GM23338 (cell line): ENCODE measurements around the gene CARD10. TPM values are rescaled to one million over a fixed set of nuclear protein-coding genes. Genes with fewer than 3 reads are reported as not detected.

ENCODE experiments used
- ATAC-seq: fragments of 200-7000 bp; cut with Tn5 transposase; 3 replicates; pipeline ENCODE4 v1.9.1; 2020
- DNase-seq: peaks from one replicate; pipeline ENCODE4 v3.0.0-alpha.2; 2015; ENCODE audit warnings: low spot score
- H2AFZ ChIP-seq: fragments of 200-600 bp; sonication (generic); 2 replicates; pipeline ENCODE4 v1.8.0; 2016; ENCODE audit warnings: antibody characterized with exemption, mild to moderate bottlenecking, moderate library complexity
- H3F3A ChIP-seq: fragments of 200-600 bp; sonication (generic); replicated peaks from 2 replicates; pipeline ENCODE4 v1.8.0; 2017; ENCODE audit warnings: antibody characterized with exemption, mixed run types, low read depth
- H3K27ac ChIP-seq: fragments of 200-600 bp; sonication (generic); 2 replicates; pipeline ENCODE4 v1.6.1; 2016; ENCODE audit warnings: low read depth
- H3K27me3 ChIP-seq: fragments of 200-600 bp; sonication (generic); 2 replicates; pipeline ENCODE4 v1.8.0; 2016; ENCODE audit warnings: mild to moderate bottlenecking, mixed run types, moderate library complexity; ENCODE audit not compliant: insufficient read depth
- H3K36me3 ChIP-seq: fragments of 200-600 bp; sonication (generic); 2 replicates; pipeline ENCODE4 v1.8.0; 2016; ENCODE audit warnings: mild to moderate bottlenecking; ENCODE audit not compliant: insufficient read depth
- H3K4me1 ChIP-seq: fragments of 200-600 bp; sonication (generic); 2 replicates; pipeline ENCODE4 v1.8.0; 2016; ENCODE audit warnings: mild to moderate bottlenecking, moderate library complexity; ENCODE audit not compliant: insufficient read depth
- H3K4me2 ChIP-seq: fragments of 200-600 bp; sonication (generic); 2 replicates; pipeline ENCODE4 v1.7.1; 2017; ENCODE audit warnings: mixed run types
- H3K4me3 ChIP-seq: fragments of 200-600 bp; sonication (generic); 2 replicates; pipeline ENCODE4 v1.6.1; 2016; ENCODE audit warnings: mixed run types
- H3K79me2 ChIP-seq: fragments of 200-600 bp; sonication (generic); replicated peaks from 2 replicates; pipeline ENCODE4 v1.8.0; 2017; ENCODE audit warnings: mild to moderate bottlenecking; ENCODE audit not compliant: insufficient read depth
- H3K9me2 ChIP-seq: fragments of 200-600 bp; sonication (generic); 2 replicates; pipeline ENCODE4 v1.8.0; 2017; ENCODE audit not compliant: insufficient read depth
- H4K20me1 ChIP-seq: fragments of 200-600 bp; sonication (generic); replicated peaks from 2 replicates; pipeline ENCODE4 v1.8.0; 2017; ENCODE audit warnings: mild to moderate bottlenecking; ENCODE audit not compliant: insufficient read depth
- H3K27ac Mint-ChIP-seq: 2 replicates; pipeline ENCODE4 v1.8.0; 2020; ENCODE audit warnings: inconsistent platforms, mild to moderate bottlenecking, moderate library complexity, mixed read lengths
- H3K27me3 Mint-ChIP-seq: 3 replicates; pipeline ENCODE4 v1.8.0; 2022; ENCODE audit warnings: low read depth, mild to moderate bottlenecking, moderate library complexity, mixed read lengths, inconsistent platforms; ENCODE audit not compliant: insufficient read depth, poor library complexity
- H3K36me3 Mint-ChIP-seq: 3 replicates; pipeline ENCODE4 v1.8.0; 2021; ENCODE audit warnings: low read depth, mild to moderate bottlenecking, inconsistent platforms, moderate library complexity, mixed read lengths
- H3K4me1 Mint-ChIP-seq: 3 replicates; pipeline ENCODE4 v1.8.0; 2020; ENCODE audit warnings: mild to moderate bottlenecking, inconsistent platforms, mixed read lengths
- H3K4me3 Mint-ChIP-seq: 3 replicates; pipeline ENCODE4 v1.8.0; 2021; ENCODE audit warnings: moderate library complexity, mild to moderate bottlenecking, inconsistent platforms, mixed read lengths
- H3K9me3 Mint-ChIP-seq: 3 replicates; pipeline ENCODE4 v1.8.0; 2020; ENCODE audit warnings: moderate library complexity, mild to moderate bottlenecking, inconsistent platforms, mixed read lengths
- CREB1 ChIP-seq: fragments of 250-450 bp; sonication (Bioruptor Pico); IDR thresholded peaks from 2 replicates; pipeline ENCODE4 v1.5.0; 2020; ENCODE audit warnings: low read depth, mild to moderate bottlenecking, moderate library complexity
- ETS1 ChIP-seq: IDR thresholded peaks from 2 replicates; pipeline ENCODE4 v1.6.1; 2016; ENCODE audit warnings: antibody characterized with exemption
- EZH2 ChIP-seq: fragments of 200-600 bp; sonication (generic); IDR thresholded peaks from one replicate; pipeline ENCODE4 v1.8.0; 2017; ENCODE audit warnings: antibody characterized with exemption, mild to moderate bottlenecking, low read depth; ENCODE audit not compliant: unreplicated experiment
- EZH2phosphoT487 ChIP-seq: fragments of 200-600 bp; sonication (generic); IDR thresholded peaks from one replicate; pipeline ENCODE4 v1.8.1; 2018; ENCODE audit warnings: antibody characterized with exemption; ENCODE audit not compliant: unreplicated experiment
- JUNB ChIP-seq: IDR thresholded peaks from one replicate; pipeline ENCODE4 v1.6.1; 2016; ENCODE audit warnings: antibody characterized with exemption; ENCODE audit not compliant: unreplicated experiment
- NANOG ChIP-seq: IDR thresholded peaks from 2 replicates; pipeline ENCODE4 v1.6.1; 2016; ENCODE audit warnings: antibody characterized with exemption, borderline replicate concordance
- POLR2AphosphoS5 ChIP-seq: IDR thresholded peaks from 2 replicates; pipeline ENCODE4 v1.6.1; 2016; ENCODE audit warnings: antibody characterized with exemption, low read depth
- STAT1 ChIP-seq: IDR thresholded peaks from one replicate; pipeline ENCODE4 v1.6.1; 2016; ENCODE audit warnings: antibody characterized with exemption; ENCODE audit not compliant: unreplicated experiment
- ZNF114 ChIP-seq: fragments of 250-450 bp; sonication (Bioruptor Pico); IDR thresholded peaks from 2 replicates; pipeline ENCODE4 v1.5.0; 2020; ENCODE audit warnings: mild to moderate bottlenecking, moderate library complexity
- ZNF331 ChIP-seq: fragments of 250-450 bp; sonication (Bioruptor Pico); IDR thresholded peaks from 2 replicates; pipeline ENCODE4 v1.5.0; 2020; ENCODE audit warnings: low read depth, mild to moderate bottlenecking, moderate library complexity
- polyA plus RNA-seq: library from polyadenylated mRNA; unstranded; fragments of >200 nt; fragmentation: Nextera tagmentation; extraction: Ambion mirVana; gene quantifications from 2 replicates; pipeline ENCODE4 v1.2.1, GENCODE V29; 2016
- total RNA-seq: library from RNA; depleted of rRNA; stranded (reverse); fragments of >200 nt; shearing (Covaris generic); gene quantifications from 2 replicates; pipeline ENCODE4 v1.2.3, GENCODE V29; 2014
- TF ChIP-seq, protein P1 (sequence below), 2 experiments: fragments of 200-600 bp in 1 of 2; sonication (generic) in 1 of 2; conservative IDR thresholded peaks; 2 replicates each; pipeline versions ENCODE4 v1.5.1 to v1.6.1; 2016 to 2017; ENCODE audit warnings: antibody characterized with exemption in 2 of 2, low read depth in 2 of 2, mild to moderate bottlenecking in 2 of 2, moderate library complexity in 1 of 2
- TF ChIP-seq, protein P2 (sequence below): fragments of 250-450 bp; sonication (Bioruptor Pico); IDR thresholded peaks from 2 replicates; pipeline ENCODE4 v1.5.0; 2020; ENCODE audit warnings: mild to moderate bottlenecking, moderate library complexity
- TF ChIP-seq, protein P3 (sequence below): IDR thresholded peaks from one replicate; pipeline ENCODE4 v1.6.1; 2018; ENCODE audit warnings: antibody characterized with exemption; ENCODE audit not compliant: unreplicated experiment

CARD10 gene
- total and polyA plus RNA-seq, 2 experiments from 2014 or later: 5.4 to 17.2 TPM

- H3K36me3 Mint-ChIP-seq: peaks cover 5% of the 10 kb centered on the region; the same call in 2 of the 3 replicates
- Histone ChIP-seq H4K20me1 (no peaks in the 10 kb centered on the region), H3F3A (0 out of 2 replicates have a peak, but pooled peaks cover 4% of the 10 kb centered on the region), H3K79me2 (no peaks in the 10 kb centered on the region), H3K9me2 (no peaks in the 10 kb centered on the region), H3K36me3 (no peaks in the 10 kb centered on the region), H2AFZ (no peak overlapping the region), H3K4me2 (no peak overlapping the region), H3K27ac (no peak overlapping the region), H3K4me1 (peaks cover 9% of the 10 kb centered on the region; the same call in 1 of the 2 replicates), H3K27me3 (no peaks in the 10 kb centered on the region), H3K4me3 (no peak overlapping the region)
- peak overlapping the region; percentile 69 for H3K27ac Mint-ChIP-seq
- H3K4me3 Mint-ChIP-seq: peak overlapping the region; percentile 37; the same call in 1 of the 3 replicates
- H3K27me3 Mint-ChIP-seq: peaks cover 14% of the 10 kb centered on the region
- H3K9me3 Mint-ChIP-seq: no peaks in the 10 kb centered on the region
- TF ChIP-seq, protein P1, sequence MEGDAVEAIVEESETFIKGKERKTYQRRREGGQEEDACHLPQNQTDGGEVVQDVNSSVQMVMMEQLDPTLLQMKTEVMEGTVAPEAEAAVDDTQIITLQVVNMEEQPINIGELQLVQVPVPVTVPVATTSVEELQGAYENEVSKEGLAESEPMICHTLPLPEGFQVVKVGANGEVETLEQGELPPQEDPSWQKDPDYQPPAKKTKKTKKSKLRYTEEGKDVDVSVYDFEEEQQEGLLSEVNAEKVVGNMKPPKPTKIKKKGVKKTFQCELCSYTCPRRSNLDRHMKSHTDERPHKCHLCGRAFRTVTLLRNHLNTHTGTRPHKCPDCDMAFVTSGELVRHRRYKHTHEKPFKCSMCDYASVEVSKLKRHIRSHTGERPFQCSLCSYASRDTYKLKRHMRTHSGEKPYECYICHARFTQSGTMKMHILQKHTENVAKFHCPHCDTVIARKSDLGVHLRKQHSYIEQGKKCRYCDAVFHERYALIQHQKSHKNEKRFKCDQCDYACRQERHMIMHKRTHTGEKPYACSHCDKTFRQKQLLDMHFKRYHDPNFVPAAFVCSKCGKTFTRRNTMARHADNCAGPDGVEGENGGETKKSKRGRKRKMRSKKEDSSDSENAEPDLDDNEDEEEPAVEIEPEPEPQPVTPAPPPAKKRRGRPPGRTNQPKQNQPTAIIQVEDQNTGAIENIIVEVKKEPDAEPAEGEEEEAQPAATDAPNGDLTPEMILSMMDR (conservative IDR thresholded peaks at IDR 0.05; ENCODE audit: low read depth in 2 of 2): no peak
- TF ChIP-seq ETS1 (no peak), POLR2AphosphoS5 (no peak), JUNB (no peak), NANOG (no peak), STAT1 (no peak), ZNF331 (CRISPR knock-in tag) (no peak), CREB1 (CRISPR knock-in tag) (no peak), EZH2phosphoT487 (no peak), ZNF114 (CRISPR knock-in tag) (no peak), EZH2 (no peak)
- TF ChIP-seq, protein P2, sequence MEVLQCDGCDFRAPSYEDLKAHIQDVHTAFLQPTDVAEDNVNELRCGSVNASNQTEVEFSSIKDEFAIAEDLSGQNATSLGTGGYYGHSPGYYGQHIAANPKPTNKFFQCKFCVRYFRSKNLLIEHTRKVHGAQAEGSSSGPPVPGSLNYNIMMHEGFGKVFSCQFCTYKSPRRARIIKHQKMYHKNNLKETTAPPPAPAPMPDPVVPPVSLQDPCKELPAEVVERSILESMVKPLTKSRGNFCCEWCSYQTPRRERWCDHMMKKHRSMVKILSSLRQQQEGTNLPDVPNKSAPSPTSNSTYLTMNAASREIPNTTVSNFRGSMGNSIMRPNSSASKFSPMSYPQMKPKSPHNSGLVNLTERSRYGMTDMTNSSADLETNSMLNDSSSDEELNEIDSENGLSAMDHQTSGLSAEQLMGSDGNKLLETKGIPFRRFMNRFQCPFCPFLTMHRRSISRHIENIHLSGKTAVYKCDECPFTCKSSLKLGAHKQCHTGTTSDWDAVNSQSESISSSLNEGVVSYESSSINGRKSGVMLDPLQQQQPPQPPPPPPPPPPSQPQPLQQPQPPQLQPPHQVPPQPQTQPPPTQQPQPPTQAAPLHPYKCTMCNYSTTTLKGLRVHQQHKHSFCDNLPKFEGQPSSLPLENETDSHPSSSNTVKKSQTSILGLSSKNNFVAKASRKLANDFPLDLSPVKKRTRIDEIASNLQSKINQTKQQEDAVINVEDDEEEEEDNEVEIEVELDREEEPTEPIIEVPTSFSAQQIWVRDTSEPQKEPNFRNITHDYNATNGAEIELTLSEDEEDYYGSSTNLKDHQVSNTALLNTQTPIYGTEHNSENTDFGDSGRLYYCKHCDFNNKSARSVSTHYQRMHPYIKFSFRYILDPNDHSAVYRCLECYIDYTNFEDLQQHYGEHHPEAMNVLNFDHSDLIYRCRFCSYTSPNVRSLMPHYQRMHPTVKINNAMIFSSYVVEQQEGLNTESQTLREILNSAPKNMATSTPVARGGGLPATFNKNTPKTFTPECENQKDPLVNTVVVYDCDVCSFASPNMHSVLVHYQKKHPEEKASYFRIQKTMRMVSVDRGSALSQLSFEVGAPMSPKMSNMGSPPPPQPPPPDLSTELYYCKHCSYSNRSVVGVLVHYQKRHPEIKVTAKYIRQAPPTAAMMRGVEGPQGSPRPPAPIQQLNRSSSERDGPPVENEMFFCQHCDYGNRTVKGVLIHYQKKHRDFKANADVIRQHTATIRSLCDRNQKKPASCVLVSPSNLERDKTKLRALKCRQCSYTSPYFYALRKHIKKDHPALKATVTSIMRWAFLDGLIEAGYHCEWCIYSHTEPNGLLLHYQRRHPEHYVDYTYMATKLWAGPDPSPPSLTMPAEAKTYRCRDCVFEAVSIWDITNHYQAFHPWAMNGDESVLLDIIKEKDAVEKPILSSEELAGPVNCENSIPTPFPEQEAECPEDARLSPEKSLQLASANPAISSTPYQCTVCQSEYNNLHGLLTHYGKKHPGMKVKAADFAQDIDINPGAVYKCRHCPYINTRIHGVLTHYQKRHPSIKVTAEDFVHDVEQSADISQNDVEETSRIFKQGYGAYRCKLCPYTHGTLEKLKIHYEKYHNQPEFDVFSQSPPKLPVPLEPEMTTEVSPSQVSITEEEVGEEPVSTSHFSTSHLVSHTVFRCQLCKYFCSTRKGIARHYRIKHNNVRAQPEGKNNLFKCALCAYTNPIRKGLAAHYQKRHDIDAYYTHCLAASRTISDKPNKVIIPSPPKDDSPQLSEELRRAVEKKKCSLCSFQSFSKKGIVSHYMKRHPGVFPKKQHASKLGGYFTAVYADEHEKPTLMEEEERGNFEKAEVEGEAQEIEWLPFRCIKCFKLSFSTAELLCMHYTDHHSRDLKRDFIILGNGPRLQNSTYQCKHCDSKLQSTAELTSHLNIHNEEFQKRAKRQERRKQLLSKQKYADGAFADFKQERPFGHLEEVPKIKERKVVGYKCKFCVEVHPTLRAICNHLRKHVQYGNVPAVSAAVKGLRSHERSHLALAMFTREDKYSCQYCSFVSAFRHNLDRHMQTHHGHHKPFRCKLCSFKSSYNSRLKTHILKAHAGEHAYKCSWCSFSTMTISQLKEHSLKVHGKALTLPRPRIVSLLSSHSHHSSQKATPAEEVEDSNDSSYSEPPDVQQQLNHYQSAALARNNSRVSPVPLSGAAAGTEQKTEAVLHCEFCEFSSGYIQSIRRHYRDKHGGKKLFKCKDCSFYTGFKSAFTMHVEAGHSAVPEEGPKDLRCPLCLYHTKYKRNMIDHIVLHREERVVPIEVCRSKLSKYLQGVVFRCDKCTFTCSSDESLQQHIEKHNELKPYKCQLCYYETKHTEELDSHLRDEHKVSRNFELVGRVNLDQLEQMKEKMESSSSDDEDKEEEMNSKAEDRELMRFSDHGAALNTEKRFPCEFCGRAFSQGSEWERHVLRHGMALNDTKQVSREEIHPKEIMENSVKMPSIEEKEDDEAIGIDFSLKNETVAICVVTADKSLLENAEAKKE (CRISPR knock-in tag): no peak
- TF ChIP-seq, protein P3, sequence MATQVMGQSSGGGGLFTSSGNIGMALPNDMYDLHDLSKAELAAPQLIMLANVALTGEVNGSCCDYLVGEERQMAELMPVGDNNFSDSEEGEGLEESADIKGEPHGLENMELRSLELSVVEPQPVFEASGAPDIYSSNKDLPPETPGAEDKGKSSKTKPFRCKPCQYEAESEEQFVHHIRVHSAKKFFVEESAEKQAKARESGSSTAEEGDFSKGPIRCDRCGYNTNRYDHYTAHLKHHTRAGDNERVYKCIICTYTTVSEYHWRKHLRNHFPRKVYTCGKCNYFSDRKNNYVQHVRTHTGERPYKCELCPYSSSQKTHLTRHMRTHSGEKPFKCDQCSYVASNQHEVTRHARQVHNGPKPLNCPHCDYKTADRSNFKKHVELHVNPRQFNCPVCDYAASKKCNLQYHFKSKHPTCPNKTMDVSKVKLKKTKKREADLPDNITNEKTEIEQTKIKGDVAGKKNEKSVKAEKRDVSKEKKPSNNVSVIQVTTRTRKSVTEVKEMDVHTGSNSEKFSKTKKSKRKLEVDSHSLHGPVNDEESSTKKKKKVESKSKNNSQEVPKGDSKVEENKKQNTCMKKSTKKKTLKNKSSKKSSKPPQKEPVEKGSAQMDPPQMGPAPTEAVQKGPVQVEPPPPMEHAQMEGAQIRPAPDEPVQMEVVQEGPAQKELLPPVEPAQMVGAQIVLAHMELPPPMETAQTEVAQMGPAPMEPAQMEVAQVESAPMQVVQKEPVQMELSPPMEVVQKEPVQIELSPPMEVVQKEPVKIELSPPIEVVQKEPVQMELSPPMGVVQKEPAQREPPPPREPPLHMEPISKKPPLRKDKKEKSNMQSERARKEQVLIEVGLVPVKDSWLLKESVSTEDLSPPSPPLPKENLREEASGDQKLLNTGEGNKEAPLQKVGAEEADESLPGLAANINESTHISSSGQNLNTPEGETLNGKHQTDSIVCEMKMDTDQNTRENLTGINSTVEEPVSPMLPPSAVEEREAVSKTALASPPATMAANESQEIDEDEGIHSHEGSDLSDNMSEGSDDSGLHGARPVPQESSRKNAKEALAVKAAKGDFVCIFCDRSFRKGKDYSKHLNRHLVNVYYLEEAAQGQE: no peak
- no peak for DNase-seq
- ATAC-seq: no peak; the same call in 2 of the 3 replicates
- peaks cover 40% of the 10 kb centered on the region for H3K4me1 Mint-ChIP-seq
Measured at GRCh38 chr22:37501610-37502341, 17.4 kb downstream of the CARD10 start.
